Measurements from ENCODE around the gene CACNA2D3. TPM values are rescaled to one million over a fixed set of nuclear protein-coding genes. Genes with fewer than 3 reads are reported as not detected.

The CACNA2D3 gene
- total RNA-seq, 1 experiment from 2014 or later, result not detected

- Histone ChIP-seq H3K4me1 (no peaks in the 10 kb centered on the region), H3K36me3 (ENCODE audit: control insufficient read depth, insufficient read depth, low read length) (no peaks in the 10 kb centered on the region), H3K27me3 (replicated peaks; ENCODE audit: control insufficient read depth, insufficient read depth, low read length) (no peaks in the 10 kb centered on the region), H3K9me3 (no peaks in the 10 kb centered on the region), H3K4me3 (ENCODE audit: low read depth, low read length) (no peak overlapping the region)
- ChIA-PET POLR2A (no interaction called here), CTCF (no interaction called here)
- H3K36me3 Mint-ChIP-seq (ENCODE audit: insufficient read depth, unreplicated experiment), result no peaks in the 10 kb centered on the region
- H3K27me3 Mint-ChIP-seq (ENCODE audit: insufficient read depth, unreplicated experiment), result peaks cover 3% of the 10 kb centered on the region
- H3K27ac Mint-ChIP-seq (ENCODE audit: unreplicated experiment), result no peak overlapping the region
- DNase-seq, result no peak
- no peaks in the 10 kb centered on the region for H3K9me3 Mint-ChIP-seq (ENCODE audit: unreplicated experiment)
- no peaks in the 10 kb centered on the region for H3K4me1 Mint-ChIP-seq (ENCODE audit: low read depth, unreplicated experiment)
- intact Hi-C loops (cut with micrococcal nuclease; ENCODE audit: unreplicated experiment), result no loop called here
- TF ChIP-seq CTCF (IDR thresholded peaks at IDR 0.05; ENCODE audit: insufficient read depth in 1 of 2, low read depth in 1 of 2, low read length in 1 of 2, severe bottlenecking in 1 of 2, unreplicated experiment in 1 of 2), result no peak
- no peak overlapping the region for H3K4me3 Mint-ChIP-seq (ENCODE audit: unreplicated experiment)
- no TSS peak for BruUV-seq (replicated peaks)
These were observed 621.9 kb downstream of the CACNA2D3 start for GRCh38 chr3:54744291-54744690.

GRCh38 chr3:54745843-54746242 is 623.5 kb downstream of the CACNA2D3 start:
- Mint-ChIP-seq H3K4me3 (ENCODE audit: unreplicated experiment) (no peak overlapping the region), H3K27me3 (ENCODE audit: insufficient read depth, unreplicated experiment) (peaks cover 3% of the 10 kb centered on the region), H3K36me3 (ENCODE audit: insufficient read depth, unreplicated experiment) (no peaks in the 10 kb centered on the region), H3K9me3 (ENCODE audit: unreplicated experiment) (no peaks in the 10 kb centered on the region), H3K27ac (ENCODE audit: unreplicated experiment) (no peak overlapping the region), H3K4me1 (ENCODE audit: low read depth, unreplicated experiment) (no peaks in the 10 kb centered on the region)
- TF ChIP-seq CTCF (IDR thresholded peaks at IDR 0.05; ENCODE audit: insufficient read depth in 1 of 2, low read depth in 1 of 2, low read length in 1 of 2, severe bottlenecking in 1 of 2, unreplicated experiment in 1 of 2), result no peak
- no peaks in the 10 kb centered on the region for H3K27me3 ChIP-seq (replicated peaks; ENCODE audit: control insufficient read depth, insufficient read depth, low read length)
- no TSS peak for BruUV-seq (replicated peaks)
- POLR2A ChIA-PET, result no interaction called here
- H3K36me3 ChIP-seq (ENCODE audit: control insufficient read depth, insufficient read depth, low read length), result no peaks in the 10 kb centered on the region
- H3K9me3 ChIP-seq, result no peaks in the 10 kb centered on the region
- intact Hi-C loops (cut with micrococcal nuclease; ENCODE audit: unreplicated experiment), result no loop called here
- no peak overlapping the region for H3K4me3 ChIP-seq (ENCODE audit: low read depth, low read length)
- no peak for DNase-seq
- CTCF ChIA-PET, result no interaction called here
- H3K4me1 ChIP-seq, result no peaks in the 10 kb centered on the region

- Mint-ChIP-seq H3K36me3 (ENCODE audit: insufficient read depth, unreplicated experiment) (no peaks in the 10 kb centered on the region), H3K27me3 (ENCODE audit: insufficient read depth, unreplicated experiment) (peaks cover 3% of the 10 kb centered on the region), H3K9me3 (ENCODE audit: unreplicated experiment) (no peaks in the 10 kb centered on the region), H3K4me1 (ENCODE audit: low read depth, unreplicated experiment) (no peaks in the 10 kb centered on the region), H3K4me3 (ENCODE audit: unreplicated experiment) (no peak overlapping the region), H3K27ac (ENCODE audit: unreplicated experiment) (no peak overlapping the region)
- no TSS peak for BruUV-seq (replicated peaks)
- no peaks in the 10 kb centered on the region for H3K9me3 ChIP-seq
- ChIA-PET POLR2A (no interaction called here), CTCF (no interaction called here)
- H3K36me3 ChIP-seq (ENCODE audit: control insufficient read depth, insufficient read depth, low read length), result no peaks in the 10 kb centered on the region
- H3K4me1 ChIP-seq, result no peaks in the 10 kb centered on the region
- DNase-seq, result no peak
- intact Hi-C loops (cut with micrococcal nuclease; ENCODE audit: unreplicated experiment), result no loop called here
- no peak overlapping the region for H3K4me3 ChIP-seq (ENCODE audit: low read depth, low read length)
- TF ChIP-seq CTCF (IDR thresholded peaks at IDR 0.05; ENCODE audit: insufficient read depth in 1 of 2, low read depth in 1 of 2, low read length in 1 of 2, severe bottlenecking in 1 of 2, unreplicated experiment in 1 of 2), result no peak
- H3K27me3 ChIP-seq (replicated peaks; ENCODE audit: control insufficient read depth, insufficient read depth, low read length), result no peaks in the 10 kb centered on the region
These were observed 624.4 kb downstream of the CACNA2D3 start for GRCh38 chr3:54746722-54747121.

Data from Caco-2 (cell line).